Right renal cortex interstitium (tissue), 3 donors: ENCODE data around the gene MOV10L1. TPM values are rescaled to one million over a fixed set of nuclear protein-coding genes. Genes with fewer than 3 reads are reported as not detected.

ENCODE experiments used
- DNase-seq, 3 donors: peaks; one replicate each; pipeline ENCODE4 v3.0.0-alpha.2; 2013; ENCODE audit warnings: low read depth in 3 of 3, low spot score in 2 of 3
- polyA plus RNA-seq, 3 donors: library from polyadenylated mRNA; unstranded; fragments of 120-200 nt; gene quantifications; one replicate each; pipeline ENCODE4 v1.2.1, GENCODE V29; 2013; ENCODE audit not compliant: insufficient read length in 3 of 3

MOV10L1 gene
- polyA plus RNA-seq, 3 donors: 0.49 to 1.0 (median 0.85) TPM

DNA sequence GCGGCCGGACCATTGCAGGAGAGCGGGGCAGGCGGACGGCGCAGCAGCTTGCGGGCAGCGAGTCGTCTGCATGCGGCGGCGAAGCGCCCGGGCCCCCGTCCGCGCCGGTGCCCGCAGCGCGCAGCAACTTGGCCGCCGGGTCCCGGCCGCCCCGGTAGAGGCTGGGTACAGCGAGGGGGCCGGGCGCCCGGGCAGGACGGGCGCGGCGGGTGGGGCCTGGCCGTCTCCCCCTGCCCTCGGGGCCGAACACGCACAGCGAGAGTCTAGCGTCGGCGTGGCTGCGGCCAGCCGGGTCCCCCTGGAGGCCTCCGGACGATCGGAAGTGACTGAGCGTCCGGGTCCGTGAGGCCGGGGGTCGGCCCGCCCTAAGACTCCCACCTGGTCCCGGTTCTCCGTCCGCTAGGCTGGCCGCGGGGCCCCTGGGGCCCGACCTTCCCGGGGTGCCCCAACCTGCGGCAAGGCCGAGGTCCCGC, 95.1 kb downstream of the MOV10L1 start:
- no peak for DNase-seq

DNA sequence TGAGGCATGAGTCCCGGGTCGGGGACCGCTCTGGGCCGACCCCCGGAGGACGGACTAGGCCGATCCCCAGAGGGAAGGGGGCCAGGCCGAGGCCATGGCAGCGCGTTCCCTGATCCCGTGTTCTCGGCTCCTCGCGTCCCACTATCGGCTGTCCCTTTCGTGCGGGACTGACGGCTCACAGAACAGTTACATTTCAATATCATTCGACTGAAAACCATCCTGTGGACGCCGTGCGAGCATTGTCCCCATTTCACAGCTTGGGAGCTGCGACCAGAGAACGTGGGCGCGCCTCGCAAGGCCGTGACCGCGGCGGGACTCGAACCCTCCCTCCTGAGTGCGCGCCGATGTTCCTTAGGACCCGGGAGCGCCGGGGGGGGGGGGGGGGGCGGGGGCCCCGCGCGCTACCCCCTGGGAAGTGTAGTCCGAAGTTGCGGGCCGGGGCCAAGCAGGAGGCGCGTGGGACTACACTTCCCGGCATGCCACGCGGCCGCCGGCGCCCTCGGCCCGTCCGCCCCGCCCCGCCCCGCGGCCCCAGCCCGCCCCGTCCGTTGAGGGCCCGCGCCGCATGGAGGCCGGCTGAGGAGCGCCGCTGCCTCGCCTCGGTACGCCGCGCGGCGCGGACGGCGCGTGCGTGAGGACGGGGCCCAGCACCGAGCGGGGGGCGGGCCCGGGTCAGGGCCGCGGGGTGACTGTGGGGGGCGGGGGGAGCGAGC, 95.7 kb downstream of the MOV10L1 start, which contains the start of gene TRABD:
Gene TRABD (plus strand): TSS at position 539 of the 713 bp plus-strand sequence. CDS start 7,148 bp downstream, outside the sequence.
- DNase-seq: peak in 2 of 3 donors; percentile 60 to 68

DNA sequence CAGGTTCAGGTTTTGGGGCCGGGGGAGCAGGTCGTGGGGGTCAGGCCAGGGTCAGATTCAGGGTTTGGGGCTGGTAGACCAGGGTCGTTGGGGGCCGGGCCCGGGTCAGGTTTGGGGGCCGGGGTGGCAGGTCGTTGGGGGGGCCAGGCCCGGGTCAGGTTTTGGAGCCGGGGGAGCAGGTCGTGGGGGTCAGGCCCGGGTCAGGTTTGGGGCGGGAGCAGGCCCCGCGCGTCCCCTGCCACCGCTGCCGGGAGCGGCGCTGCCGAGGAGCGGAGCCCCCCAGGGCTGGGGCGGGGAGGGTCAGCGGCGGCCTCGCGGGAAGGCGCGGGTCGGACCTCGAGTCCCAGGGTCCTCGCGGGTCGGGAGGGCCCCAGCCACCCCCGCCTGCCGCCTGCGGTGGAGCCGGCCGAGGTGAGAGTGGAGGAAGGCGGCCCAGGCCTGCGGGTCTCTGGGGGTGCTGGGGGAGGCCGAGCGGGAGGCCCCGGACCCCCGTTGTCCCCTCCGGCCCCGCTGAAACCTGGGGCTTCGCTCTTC, 96.4 kb downstream of the MOV10L1 start:
- no peak for DNase-seq

DNA sequence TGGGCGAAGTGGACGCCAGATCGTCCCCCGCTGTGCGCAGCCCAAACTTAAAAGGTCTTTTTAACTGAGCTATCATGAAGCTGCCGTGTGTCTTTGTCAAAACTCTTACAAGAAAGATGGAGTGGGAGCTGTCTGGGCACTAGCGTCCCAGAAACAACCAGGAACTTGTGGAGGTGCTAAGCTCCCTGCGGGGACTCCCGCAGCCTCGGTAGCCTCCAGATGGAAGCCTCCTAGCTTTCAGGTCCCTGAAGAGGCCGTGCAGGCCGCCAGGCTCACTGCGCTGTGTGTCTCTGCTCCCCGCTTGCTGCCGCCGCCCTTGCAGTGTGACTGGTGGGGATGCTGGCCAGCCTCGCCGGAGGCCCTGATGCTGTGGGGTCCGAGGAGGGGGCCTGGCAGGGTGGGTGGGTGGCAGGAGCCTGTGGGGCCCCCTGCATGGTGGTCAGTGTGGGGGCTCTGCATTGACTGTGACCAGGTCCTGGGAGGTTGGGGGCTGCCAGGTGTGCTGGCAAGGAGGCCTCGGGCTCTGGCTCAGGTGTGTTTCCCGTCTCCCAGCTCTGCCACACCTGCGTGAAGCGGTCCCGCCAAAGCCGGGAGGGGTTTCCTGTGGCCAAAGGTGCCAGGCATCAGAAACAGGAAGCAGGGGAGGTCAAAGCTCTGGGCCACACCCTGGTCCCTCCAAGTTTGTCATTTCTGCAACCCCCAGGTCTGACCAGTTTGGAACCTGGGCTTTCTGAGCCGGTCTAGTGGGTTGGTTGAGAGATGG, 97.1 kb downstream of the MOV10L1 start:
- DNase-seq: no peak

DNA sequence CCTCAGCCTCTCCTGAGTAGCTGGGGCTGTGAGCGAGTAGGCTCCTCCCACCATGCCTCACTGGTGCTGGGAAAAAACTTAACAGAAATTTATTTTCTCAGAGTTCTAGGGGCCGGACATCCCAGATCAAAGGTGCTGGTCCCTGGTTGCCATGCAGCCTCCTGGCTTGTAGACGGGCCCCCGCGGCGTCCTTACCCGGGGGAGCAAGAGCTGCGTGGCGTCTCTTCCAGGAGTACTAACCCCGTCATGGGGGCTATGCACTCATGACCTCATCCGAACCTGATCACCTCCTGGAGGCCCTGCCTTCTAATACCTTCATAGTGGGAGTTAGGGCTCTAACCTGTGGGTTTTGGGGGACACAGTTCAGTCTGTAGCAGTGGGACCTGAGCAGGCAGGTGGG, 98.5 kb downstream of the MOV10L1 start:
- DNase-seq: no peak

DNA sequence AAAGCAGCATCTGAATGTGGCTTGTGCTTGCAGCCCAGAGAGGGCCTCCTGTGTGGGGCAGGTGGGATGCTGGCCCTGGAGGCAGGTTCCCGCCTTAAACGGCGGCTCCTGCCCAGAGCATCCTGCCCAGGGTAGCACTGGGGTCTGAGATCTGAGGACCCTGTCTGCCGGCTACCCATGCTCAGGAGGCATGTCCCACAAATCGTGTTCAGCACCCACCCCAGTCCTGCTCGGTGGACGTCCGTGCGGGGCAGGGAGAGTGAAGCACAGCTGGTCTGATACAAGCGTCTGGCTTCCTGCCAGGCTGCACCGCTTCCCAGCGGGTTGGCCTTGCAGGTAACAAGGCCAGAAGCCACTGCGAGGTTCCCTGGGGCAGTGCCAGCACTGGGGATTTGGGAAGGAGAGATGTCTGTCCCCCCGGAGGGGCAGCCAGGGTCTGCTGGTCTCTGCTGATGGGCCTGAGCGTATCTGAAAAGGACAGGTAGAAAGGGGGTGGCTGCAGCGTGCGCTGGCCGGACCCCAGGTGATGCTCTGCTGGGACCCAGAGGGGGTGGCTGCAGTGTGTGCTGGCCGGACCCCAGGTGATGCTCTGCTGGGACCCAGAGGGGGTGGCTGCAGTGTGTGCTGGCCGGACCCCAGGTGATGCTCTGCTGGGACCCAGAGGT, 99.5 kb downstream of the MOV10L1 start:
- no peak for DNase-seq

DNA sequence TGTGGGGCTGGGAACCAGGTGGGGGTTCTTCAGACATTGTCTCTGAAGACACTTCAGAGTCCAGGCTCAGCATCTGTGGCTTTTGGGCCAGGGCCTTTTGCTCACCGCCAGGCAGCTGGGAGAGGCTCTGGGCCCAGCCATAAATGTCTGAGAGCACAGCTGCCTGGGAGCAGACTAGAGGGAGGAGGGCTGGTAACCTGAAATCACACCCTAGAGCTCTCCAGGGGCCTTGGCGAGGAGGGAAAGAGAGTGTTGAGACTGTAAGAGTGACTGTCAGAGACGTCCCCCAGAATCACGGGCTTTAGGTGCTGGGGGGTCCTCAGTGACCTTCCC, 100.0 kb downstream of the MOV10L1 start:
- DNase-seq: no peak

DNA sequence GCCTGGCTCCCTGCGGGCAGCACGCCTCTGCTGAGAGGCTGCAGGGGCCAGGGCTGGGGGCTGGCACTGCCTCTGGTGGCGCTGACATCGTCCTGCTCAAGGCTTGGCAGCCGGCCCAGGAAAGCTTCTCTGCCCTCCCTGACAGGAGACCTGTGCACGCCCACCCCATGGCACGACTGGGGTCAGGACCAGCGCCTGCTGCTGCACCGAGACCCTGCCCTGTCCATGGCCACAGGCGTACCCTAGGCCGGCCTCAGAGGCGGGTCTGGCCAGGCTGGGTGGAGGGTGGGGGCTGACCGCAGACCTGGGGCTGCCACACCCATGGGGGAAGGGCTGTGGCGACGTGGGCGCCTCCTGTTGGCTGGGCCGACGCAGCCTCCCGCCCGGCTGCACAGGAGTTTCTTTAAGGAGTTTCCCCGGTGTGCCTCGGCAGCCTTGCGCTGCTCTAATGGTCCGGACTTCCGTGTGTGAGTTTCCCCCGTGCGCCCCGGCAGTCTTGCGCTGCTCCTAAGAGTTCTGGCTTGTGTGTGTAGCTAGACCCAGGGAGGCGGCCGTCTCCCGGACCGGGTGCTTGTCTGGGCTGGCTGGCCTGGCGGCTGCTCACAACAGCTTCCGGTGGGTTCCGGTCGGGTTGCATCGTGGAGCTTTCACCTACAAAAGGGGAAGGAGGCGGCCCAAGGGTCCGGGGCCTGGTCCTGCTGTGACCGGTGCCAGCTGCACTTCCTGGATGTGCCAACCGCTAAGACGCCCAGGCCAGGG, 100.6 kb downstream of the MOV10L1 start:
- DNase-seq: peak in 1 of 3 donors; percentile 55

DNA sequence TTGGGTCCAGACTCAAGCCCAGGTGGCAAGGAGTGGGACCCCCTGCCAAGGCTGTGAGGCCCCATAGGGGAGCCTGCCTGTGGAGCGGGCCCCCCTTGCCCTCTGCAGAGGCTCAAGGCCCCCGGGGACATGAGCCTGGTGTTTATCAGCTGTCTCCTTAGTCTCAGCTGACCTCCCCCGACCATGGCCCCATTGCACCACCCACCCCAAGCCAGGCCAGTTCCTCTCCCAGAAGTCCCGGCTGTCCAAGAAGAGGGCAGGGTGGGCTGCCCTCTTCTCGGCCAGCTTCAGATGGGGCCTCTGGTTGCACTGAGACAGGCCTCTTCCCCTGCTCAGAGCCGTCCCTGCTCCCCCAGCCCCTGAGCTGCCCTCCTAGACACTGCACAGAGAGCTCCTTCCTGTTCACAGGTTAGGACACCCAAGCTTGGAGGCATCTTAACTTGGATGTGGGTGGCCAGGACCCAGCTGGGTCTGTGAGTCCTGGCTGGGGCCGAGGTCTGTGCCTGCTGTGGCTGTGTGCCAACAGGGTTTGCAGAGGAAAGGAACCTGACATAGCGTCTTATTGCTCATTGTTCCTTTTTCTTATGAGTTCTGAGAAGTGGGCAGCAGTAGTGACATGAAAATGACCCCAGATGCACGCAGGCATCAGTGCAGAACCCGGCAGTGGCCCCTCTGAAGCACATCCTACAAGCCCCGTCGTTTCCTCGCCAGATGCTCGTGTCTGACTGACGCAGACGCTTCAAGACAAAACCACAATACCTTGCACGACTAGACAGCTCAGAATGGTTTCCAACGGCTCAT, 101.3 kb downstream of the MOV10L1 start:
- no peak for DNase-seq

DNA sequence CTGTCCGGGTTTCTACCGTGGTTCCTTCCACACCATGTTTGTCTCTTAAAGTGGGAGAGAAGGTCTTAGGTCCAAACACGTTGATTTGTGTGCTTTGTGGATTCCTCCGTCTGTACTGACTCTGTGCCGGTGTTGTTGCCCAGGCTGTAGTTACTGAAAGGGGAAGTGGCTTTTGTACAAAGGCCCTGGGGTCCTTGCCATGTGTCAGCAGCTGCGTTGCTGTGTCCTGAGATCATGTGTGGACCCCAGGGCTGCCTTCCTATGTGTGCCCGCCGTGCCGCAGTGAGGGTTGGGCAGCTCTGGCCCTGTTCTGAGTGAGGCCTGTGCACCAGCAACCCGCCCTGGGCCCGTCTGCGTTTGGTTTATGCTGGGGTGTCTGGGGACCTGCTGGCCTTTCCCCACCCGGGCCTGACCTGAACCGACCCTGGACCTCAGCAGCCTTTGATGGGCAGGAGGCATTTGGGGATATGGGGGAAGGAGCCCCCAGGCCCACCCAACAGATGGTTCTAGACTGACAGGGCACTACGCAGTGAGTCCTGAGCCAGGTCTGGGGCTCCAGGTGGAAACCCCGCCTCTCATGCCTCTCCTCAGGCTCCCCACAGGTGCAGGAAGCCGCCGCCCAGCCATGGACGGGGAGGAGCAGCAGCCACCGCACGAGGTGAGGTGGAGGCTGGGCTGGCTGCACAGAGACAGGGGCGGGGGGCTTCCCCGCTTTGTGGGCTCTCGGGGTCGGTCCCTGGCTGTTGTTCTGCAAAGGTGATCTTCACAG, 102.8 kb downstream of the MOV10L1 start:
- no peak for DNase-seq

DNA sequence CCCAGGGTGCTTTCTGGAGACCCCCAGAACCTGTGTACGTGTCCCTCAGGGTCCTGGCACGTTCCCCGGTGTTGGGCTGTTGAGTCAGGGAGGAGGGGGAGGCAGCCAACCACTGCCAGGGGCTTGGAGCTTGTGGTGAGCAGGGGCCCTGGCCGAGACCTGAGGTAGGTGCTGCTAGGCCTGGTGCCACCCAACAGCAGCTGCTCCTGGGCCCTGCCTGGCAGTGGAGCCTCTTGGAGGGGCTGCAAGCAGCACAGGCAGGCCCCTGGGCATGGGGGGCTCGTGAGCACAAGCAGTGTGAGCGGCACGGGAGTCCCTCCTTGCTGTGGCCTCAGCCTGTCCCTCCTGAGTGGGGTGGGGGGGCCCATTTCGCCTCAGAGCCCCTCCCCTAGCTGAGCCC, 103.8 kb downstream of the MOV10L1 start:
- no peak for DNase-seq

DNA sequence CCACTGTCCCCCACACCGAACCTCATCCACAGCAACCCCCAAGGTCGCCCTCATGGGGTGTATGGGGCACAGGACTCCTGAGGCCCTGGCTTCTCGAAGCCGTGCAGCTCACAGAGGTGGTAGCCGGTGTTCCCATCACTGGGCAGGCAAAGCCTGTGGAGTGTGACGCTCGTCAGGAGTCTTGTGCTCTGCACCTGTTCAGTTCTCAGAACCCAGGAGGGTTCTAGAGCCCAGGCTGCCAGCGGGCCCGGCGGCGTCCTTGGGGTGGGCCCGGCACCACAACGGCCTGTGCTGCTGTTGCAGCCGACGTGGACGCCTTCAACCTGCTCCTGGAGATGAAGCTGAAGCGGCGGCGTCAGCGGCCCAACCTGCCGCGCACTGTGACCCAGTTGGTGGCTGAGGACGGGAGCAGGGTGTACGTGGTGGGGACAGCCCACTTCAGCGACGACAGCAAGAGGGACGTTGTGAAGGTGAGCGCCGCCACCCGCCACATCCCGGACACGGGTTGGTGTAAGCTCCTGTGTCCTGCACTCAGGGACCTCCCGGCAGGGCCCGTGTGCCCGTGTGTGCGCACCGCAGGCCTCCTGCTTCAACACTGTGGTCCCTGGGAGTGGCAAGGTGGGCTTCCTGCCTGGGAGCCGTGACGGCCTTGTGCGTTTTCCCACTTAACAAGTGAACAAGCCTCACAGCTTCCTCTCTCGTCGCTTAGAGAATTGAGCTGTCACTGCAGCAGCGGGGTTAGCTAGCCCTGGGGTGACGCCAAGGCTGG, 104.4 kb downstream of the MOV10L1 start:
- DNase-seq: no peak

DNA sequence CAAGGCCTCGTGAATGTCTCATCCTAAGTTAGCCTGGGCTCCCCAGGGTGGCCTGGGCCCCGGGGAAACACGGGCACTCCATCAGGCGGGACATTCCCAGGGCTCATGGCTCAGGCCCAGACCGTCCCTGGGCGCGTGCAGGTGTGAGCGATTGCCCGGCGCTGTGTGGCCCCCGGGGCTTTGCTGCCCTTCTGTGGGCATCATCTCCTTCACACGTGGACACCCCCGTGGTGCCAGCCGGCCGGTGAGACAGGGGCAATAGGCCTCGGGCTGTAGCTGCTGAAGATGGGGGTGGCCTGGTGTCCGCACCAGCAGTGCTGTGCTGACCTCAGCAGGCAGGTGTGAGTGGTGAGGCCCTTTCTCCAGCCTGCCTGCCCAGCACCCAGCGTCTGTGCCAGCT, 106.5 kb downstream of the MOV10L1 start:
- no peak for DNase-seq

DNA sequence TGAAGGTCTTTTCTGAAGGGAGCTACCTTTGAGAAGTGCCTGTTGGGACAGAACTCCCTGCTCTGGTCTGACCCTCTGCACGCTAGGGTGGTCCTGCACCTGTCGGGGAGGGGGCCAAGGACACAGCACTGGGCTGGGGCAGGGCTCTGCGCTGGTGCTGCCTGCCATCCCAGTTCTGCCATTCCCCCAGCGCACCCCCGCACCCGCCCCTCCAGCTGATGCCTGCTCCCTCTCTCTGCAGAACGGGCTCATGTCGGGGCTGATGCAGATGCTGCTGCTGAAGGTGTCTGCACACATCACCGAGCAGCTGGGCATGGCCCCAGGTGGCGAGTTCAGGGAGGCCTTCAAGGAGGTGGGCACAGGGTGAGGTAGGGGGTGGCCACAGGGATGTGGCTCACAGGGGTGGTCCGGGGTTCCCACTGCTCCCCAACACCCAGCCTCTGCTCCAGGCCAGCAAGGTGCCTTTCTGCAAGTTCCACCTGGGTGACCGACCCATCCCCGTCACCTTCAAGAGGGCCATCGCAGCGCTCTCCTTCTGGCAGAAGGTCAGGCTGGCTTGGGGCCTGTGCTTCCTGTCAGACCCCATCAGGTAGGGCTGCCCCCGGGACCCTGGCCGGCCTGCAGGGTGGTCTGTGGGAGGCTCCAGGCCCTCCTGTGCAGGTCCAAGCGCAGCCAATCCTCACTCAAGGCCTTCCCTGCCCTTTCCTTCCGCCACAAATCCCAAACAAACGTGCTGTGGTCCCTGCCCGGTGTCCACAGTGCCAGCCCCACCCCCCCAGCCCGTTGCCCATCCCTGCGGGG, 107.4 kb downstream of the MOV10L1 start:
- DNase-seq: no peak

DNA sequence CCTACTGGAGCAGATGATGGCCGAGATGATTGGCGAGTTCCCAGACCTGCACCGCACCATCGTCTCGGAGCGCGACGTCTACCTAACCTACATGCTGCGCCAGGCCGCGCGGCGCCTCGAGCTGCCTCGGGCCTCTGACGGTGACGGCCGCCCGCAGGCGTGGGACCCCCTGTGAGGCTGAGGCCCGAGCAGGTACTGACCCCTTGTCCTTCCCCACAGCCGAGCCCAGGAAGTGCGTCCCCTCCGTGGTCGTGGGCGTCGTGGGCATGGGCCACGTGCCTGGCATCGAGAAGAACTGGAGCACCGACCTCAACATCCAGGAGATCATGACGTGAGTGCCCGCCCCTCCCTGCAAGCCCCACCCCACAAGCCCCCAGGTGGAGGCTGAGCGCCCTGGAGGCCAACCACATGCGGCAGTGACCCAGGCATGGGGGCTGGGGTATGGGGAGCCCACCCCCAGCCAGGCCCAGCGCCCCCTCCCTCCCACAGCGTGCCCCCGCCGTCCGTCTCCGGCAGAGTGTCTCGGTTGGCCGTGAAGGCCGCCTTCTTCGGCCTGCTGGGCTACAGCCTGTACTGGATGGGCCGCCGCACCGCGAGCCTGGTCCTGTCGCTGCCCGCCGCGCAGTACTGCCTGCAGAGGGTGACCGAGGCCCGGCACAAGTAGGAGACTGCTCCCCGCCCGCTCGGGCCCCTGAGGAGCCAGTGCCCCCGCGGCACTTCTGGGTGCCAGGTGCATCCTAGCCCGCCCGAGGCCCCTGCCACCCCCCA, 108.2 kb downstream of the MOV10L1 start:
- no peak for DNase-seq

DNA sequence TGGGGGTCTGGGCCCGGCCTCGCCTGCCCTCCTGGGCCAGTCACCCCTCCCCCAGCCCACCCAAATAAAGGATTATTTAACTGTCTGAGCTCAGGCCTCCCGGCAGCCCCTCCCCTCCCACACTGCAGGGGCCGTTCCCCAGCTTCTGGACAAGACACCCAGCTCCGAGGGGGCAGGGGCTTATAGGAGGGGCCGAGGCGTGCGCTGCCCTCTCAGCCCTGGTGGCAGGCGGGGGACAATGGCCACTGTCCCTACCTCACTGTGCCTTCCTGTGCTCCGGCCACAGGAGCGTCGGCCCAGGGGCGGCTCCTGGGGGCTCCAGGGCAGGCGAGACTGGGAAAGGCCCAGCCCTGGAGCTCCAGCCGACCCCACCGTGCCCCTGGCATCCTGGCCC, 108.8 kb downstream of the MOV10L1 start:
- DNase-seq: no peak

DNA sequence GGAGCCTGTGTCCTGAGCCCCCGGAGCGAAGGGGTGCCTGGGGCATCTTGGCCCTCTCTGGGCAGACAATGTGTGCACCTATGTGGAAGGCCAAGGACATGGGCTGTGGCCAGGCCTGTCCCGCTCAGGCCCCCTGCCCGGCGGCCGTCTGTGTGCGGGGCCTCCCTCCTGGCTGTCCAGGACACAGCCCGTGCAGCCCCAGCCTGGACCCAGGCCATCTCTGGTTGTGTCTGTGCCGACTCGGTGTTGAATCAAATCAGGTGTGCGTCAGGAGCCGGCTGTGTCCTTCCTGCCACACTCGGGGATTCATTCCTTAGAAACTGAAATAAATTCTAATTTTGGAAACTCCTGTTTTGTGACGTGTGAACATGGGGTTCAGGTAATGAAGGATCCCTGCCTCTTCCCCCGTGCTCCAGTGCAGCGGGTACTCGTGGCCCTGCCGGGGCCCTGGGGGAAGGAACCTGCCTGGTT, 109.5 kb downstream of the MOV10L1 start:
- no peak for DNase-seq
